Neuronal stem cell (in vitro differentiated cells): ENCODE measurements around the gene SMC5.

ENCODE experiments used
- DNase-seq: peaks from one replicate; pipeline ENCODE4 v3.0.0-alpha.2; 2013; ENCODE audit warnings: low spot score
- H2AFZ ChIP-seq: one replicate; pipeline ENCODE4 v1.6.1; 2013; ENCODE audit warnings: mild to moderate bottlenecking, low read length, inconsistent platforms
- H2AK5ac ChIP-seq: 2 replicates; pipeline ENCODE4 v1.6.1; 2013; ENCODE audit warnings: low read depth, mild to moderate bottlenecking, inconsistent platforms, low read length, moderate library complexity, mixed read lengths
- H2BK120ac ChIP-seq: 2 replicates; pipeline ENCODE4 v1.6.1; 2013; ENCODE audit warnings: low read depth, mild to moderate bottlenecking, inconsistent platforms, low read length, moderate library complexity, mixed read lengths
- H2BK12ac ChIP-seq: one replicate; pipeline ENCODE4 v1.6.1; 2013; ENCODE audit warnings: low read length, inconsistent platforms
- H2BK15ac ChIP-seq: 2 replicates; pipeline ENCODE4 v1.6.1; 2013; ENCODE audit warnings: mild to moderate bottlenecking, low read length, inconsistent platforms, mixed read lengths
- H2BK5ac ChIP-seq: one replicate; pipeline ENCODE4 v1.6.1; 2013; ENCODE audit warnings: inconsistent platforms, mild to moderate bottlenecking, low read length, moderate library complexity
- H3K14ac ChIP-seq: one replicate; pipeline ENCODE4 v1.6.1; 2013; ENCODE audit warnings: low read length, inconsistent platforms
- H3K18ac ChIP-seq: 2 replicates; pipeline ENCODE4 v1.6.1; 2013; ENCODE audit warnings: low read length, inconsistent platforms
- H3K23ac ChIP-seq: 2 replicates; pipeline ENCODE4 v1.6.1; 2013; ENCODE audit warnings: low read depth, mild to moderate bottlenecking, mixed read lengths, low read length, inconsistent platforms; ENCODE audit not compliant: poor library complexity
- H3K27ac ChIP-seq: replicated peaks from 3 replicates; pipeline ENCODE4 v1.5.1; 2013; ENCODE audit warnings: low read length, inconsistent platforms
- H3K27me3 ChIP-seq, 3 experiments: 2 replicates each; pipeline ENCODE4 v1.6.1; 2013; ENCODE audit warnings: low read length in 3 of 3, mild to moderate bottlenecking in 2 of 3, inconsistent platforms in 1 of 3, low read depth in 1 of 3, mixed read lengths in 1 of 3, moderate library complexity in 1 of 3; ENCODE audit not compliant: control insufficient read depth in 3 of 3, insufficient read depth in 3 of 3
- H3K36me3 ChIP-seq, 2 donors: replicated peaks in 1 of 2; 2 replicates each; pipeline ENCODE4 v1.6.1; 2013; ENCODE audit warnings: low read length in 2 of 2; ENCODE audit not compliant: control insufficient read depth in 2 of 2, insufficient read depth in 2 of 2
- H3K4ac ChIP-seq: 2 replicates; pipeline ENCODE4 v1.6.1; 2013; ENCODE audit warnings: inconsistent platforms, mild to moderate bottlenecking, low read length, moderate library complexity
- H3K4me1 ChIP-seq, 2 donors: 1 replicate in 1 of 2; 2 replicates in 1 of 2; pipeline ENCODE4 v1.6.1; 2013; ENCODE audit warnings: low read length in 2 of 2, low read depth in 1 of 2; ENCODE audit not compliant: control insufficient read depth in 2 of 2, insufficient read depth in 1 of 2
- H3K4me2 ChIP-seq: one replicate; pipeline ENCODE4 v1.6.1; 2013; ENCODE audit warnings: mild to moderate bottlenecking, low read length, inconsistent platforms; ENCODE audit not compliant: insufficient read depth, poor library complexity, severe bottlenecking
- H3K4me3 ChIP-seq, 2 donors: 2 replicates each; pipeline ENCODE4 v1.5.1; 2013; ENCODE audit warnings: low read length in 2 of 2, mild to moderate bottlenecking in 2 of 2, inconsistent platforms in 1 of 2, moderate library complexity in 1 of 2
- H3K79me1 ChIP-seq: one replicate; pipeline ENCODE4 v1.6.1; 2013; ENCODE audit warnings: low read depth, mild to moderate bottlenecking, inconsistent platforms, low read length, moderate library complexity
- H3K9ac ChIP-seq: one replicate; pipeline ENCODE4 v1.6.1; 2013; ENCODE audit warnings: mild to moderate bottlenecking, low read depth, low read length, inconsistent platforms; ENCODE audit not compliant: poor library complexity
- H3K9me3 ChIP-seq, 2 donors: replicated peaks in 1 of 2; 2 replicates each; pipeline versions ENCODE3 to v1.6.1; 2013; ENCODE audit warnings: low read length in 2 of 2, mild to moderate bottlenecking in 2 of 2, inconsistent platforms in 1 of 2, low read depth in 1 of 2, mixed read lengths in 1 of 2, moderate library complexity in 1 of 2; ENCODE audit not compliant: control insufficient read depth in 2 of 2, insufficient read depth in 1 of 2
- H4K8ac ChIP-seq: one replicate; pipeline ENCODE4 v1.6.1; 2013; ENCODE audit warnings: low read depth, mild to moderate bottlenecking, inconsistent platforms, low read length, moderate library complexity
- H4K91ac ChIP-seq: one replicate; pipeline ENCODE4 v1.6.1; 2013; ENCODE audit warnings: low read length, low read depth, mild to moderate bottlenecking, inconsistent platforms; ENCODE audit not compliant: poor library complexity
- WGBS, 2 donors: extraction: QIAGEN DNeasy Blood & Tissue Kit; methylation state at CpG; one replicate each; pipeline ENCODE4 v1.1.7; 2013; ENCODE audit warnings: missing lambda C conversion rate in 2 of 2, mixed read lengths in 1 of 2; ENCODE audit not compliant: insufficient read length in 2 of 2, insufficient replicate concordance in 1 of 2; ENCODE audit errors: extremely low coverage in 2 of 2; 5-methylcytosine and 5-hydroxymethylcytosine counted together

SMC5 gene

DNA sequence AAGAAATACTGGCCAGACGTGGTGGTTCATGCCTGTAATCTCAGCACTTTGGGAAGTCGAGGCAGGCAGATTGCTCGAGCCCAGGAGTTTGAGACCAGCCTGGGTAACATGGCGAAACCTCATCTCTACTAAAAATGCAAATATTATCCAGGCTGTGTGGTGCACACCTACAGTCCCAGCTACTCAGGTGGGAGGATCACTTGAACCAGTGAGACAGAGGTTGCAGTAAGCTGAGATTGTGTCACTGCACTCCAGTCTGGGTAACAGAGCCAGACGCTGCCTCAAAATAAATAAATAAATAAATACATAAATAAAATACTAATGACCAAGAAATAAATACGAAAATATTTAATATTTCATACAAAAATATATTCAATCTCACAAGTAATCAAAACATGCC, 136.9 kb downstream of the SMC5 start:
- H2BK5ac ChIP-seq, result no peak overlapping the region
- no peak overlapping the region for H2BK120ac ChIP-seq
- no peak overlapping the region for H3K27ac ChIP-seq
- no peak overlapping the region for H4K91ac ChIP-seq
- no peaks in the 10 kb centered on the region for H3K79me1 ChIP-seq
- H3K4ac ChIP-seq, result no peak overlapping the region
- H4K8ac ChIP-seq, result no peak overlapping the region
- H3K27me3 ChIP-seq, result peaks cover 0 to 32% (median 2%) of the 10 kb centered on the region in 3 experiments
- no peak overlapping the region for H3K9ac ChIP-seq
- 100% methylated on average over 1 of the region's 6 CpGs; no CpG with 5 or more reads in 1 of the 2 donors for WGBS, 2 donors
- H3K4me2 ChIP-seq, result no peak overlapping the region
- H2BK12ac ChIP-seq, result no peak overlapping the region
- H3K14ac ChIP-seq, result no peak overlapping the region
- no peak overlapping the region for H2BK15ac ChIP-seq
- H3K9me3 ChIP-seq, result no peaks in the 10 kb centered on the region
- H2AFZ ChIP-seq, result no peak overlapping the region
- H3K4me1 ChIP-seq, result peaks cover 0 to 5% of the 10 kb centered on the region in 2 donors
- H3K4me3 ChIP-seq, result no peak overlapping the region
- H3K18ac ChIP-seq, result no peak overlapping the region
- no peak overlapping the region for H3K23ac ChIP-seq
- no peaks in the 10 kb centered on the region for H3K36me3 ChIP-seq
- no peak overlapping the region for H2AK5ac ChIP-seq
- no peak for DNase-seq

- Histone ChIP-seq H3K27me3 (peaks cover 0 to 33% (median 0%) of the 10 kb centered on the region in 3 experiments), H3K4me1 (no peaks in the 10 kb centered on the region)
These were observed 139.4 kb downstream of the SMC5 start for GRCh38 chr9:70398145-70398556.

DNA sequence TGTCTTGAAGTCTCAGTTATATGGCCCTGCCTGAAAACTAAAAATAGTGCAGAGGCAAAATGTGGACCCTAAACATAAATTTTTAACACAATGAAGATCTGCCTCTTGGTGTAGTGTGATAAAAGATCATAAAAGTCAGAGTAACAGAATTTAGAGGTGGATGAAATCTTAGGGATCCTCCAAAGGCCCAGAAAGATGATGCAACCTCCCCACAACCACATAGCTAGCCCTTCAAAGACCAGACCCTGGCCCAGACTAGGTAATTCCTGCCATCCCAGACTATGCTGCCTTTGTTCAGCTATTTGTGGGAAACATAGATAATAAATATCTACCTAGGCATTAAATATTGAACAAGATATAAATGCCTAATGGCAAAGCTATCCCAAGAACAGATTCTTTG, 140.4 kb downstream of the SMC5 start:
- Histone ChIP-seq H3K9me3 (no peaks in the 10 kb centered on the region), H3K23ac (no peak overlapping the region), H3K4me1 (no peaks in the 10 kb centered on the region), H2AFZ (no peak overlapping the region), H3K9ac (no peak overlapping the region), H2BK5ac (no peak overlapping the region), H3K4me2 (no peak overlapping the region), H3K14ac (no peak overlapping the region), H3K18ac (no peak overlapping the region), H3K4ac (no peak overlapping the region), H4K8ac (no peak overlapping the region), H3K36me3 (no peaks in the 10 kb centered on the region), H2BK120ac (no peak overlapping the region), H3K79me1 (no peaks in the 10 kb centered on the region), H3K27me3 (peaks cover 0 to 36% (median 0%) of the 10 kb centered on the region in 3 experiments), H2AK5ac (no peak overlapping the region), H4K91ac (no peak overlapping the region), H2BK15ac (no peak overlapping the region), H3K4me3 (no peak overlapping the region), H2BK12ac (no peak overlapping the region), H3K27ac (no peak overlapping the region)
- DNase-seq, result no peak

More at GRCh38 chr9:70398145-70398556, 139.4 kb downstream of the SMC5 start:
- no peak overlapping the region for H3K14ac ChIP-seq
- H3K36me3 ChIP-seq, result no peaks in the 10 kb centered on the region
- no peak overlapping the region for H3K4me2 ChIP-seq
- H3K4me3 ChIP-seq, result no peak overlapping the region
- H3K18ac ChIP-seq, result no peak overlapping the region
- H3K23ac ChIP-seq, result no peak overlapping the region
- no peak overlapping the region for H2AFZ ChIP-seq
- H2BK5ac ChIP-seq, result no peak overlapping the region
- H3K9me3 ChIP-seq, result no peaks in the 10 kb centered on the region
- no peak overlapping the region for H2BK120ac ChIP-seq
- H2BK12ac ChIP-seq, result no peak overlapping the region
- no peak overlapping the region for H3K9ac ChIP-seq
- H4K91ac ChIP-seq, result no peak overlapping the region
- no peak overlapping the region for H2BK15ac ChIP-seq
- no peak overlapping the region for H2AK5ac ChIP-seq
- no peak overlapping the region for H4K8ac ChIP-seq
- WGBS, 2 donors, result no CpG with 5 or more reads among the region's 4 CpGs
- H3K79me1 ChIP-seq, result no peaks in the 10 kb centered on the region
- no peak overlapping the region for H3K27ac ChIP-seq
- DNase-seq, result no peak
- H3K4ac ChIP-seq, result no peak overlapping the region

DNA sequence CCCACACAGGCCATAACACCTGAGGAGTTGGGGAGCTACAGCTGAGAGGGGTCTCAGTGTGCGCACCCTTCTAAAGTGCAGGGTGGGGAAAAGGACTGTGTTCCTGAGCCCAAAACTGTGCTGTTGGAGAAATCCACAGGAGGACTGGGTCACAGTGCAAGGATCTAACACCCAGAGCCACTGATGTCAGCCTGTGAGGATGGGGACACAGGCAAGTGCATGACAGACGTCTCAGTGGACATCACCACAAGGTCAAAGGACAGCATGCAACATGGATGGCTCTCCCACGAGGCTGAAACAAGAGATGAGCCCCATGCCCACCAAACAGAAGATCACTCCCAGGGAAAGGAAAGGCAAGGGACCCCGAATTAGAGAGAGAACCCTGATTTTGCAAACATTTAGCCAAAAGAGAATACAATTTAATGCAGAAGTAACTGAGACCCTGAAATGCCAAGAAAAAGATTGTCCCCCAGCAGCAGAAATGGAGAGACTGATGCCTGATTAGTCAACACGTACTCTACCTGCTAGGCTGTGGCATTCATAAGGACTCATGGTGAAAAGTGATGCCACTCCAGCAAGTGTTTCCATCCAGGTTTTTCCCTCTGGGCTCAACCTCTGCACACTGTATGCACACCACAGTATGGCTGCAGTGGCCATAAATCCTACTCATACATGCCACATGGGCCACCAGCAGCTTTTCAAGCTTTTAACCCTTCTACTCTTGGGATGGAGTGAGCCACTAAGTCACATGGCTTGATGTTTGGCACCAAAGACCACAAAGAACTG, 141.5 kb downstream of the SMC5 start:
- H3K14ac ChIP-seq, result no peak overlapping the region

More for the DNA sequence above, 141.5 kb downstream of the SMC5 start:
- H3K79me1 ChIP-seq, result no peaks in the 10 kb centered on the region
- no peak overlapping the region for H2BK5ac ChIP-seq
- H3K4me1 ChIP-seq, result no peaks in the 10 kb centered on the region
- H3K36me3 ChIP-seq, result no peaks in the 10 kb centered on the region
- no peak overlapping the region for H3K4me3 ChIP-seq
- H2BK12ac ChIP-seq, result no peak overlapping the region
- H2BK15ac ChIP-seq, result no peak overlapping the region
- H3K9ac ChIP-seq, result no peak overlapping the region
- H3K18ac ChIP-seq, result no peak overlapping the region
- peaks cover 0 to 33% (median 0%) of the 10 kb centered on the region in 3 experiments for H3K27me3 ChIP-seq
- no peak overlapping the region for H3K27ac ChIP-seq
- H2AFZ ChIP-seq, result no peak overlapping the region
- no peak overlapping the region for H2AK5ac ChIP-seq
- WGBS, 2 donors, result no CpG with 5 or more reads among the region's 5 CpGs
- H4K8ac ChIP-seq, result no peak overlapping the region
- H3K9me3 ChIP-seq, result no peaks in the 10 kb centered on the region
- H3K4ac ChIP-seq, result no peak overlapping the region
- no peak overlapping the region for H2BK120ac ChIP-seq
- H3K23ac ChIP-seq, result no peak overlapping the region
- H4K91ac ChIP-seq, result no peak overlapping the region
- no peak overlapping the region for H3K4me2 ChIP-seq
- DNase-seq, result no peak
